NCI-H2107 treated with DMSO at 0.1 percent for 48 hours (cell line): ENCODE measurements around the gene ICAM2.
"Not testable (repeated sequence)": the region's sequence is repeated elsewhere in the genome, so short reads cannot be mapped to it uniquely, and the experiment has no call there.

ENCODE experiments used
- DNase-seq: peaks from one replicate; lab custom pipeline; 2025; ENCODE audit not compliant: unreplicated experiment; lab: John Stamatoyannopoulos, UW

ICAM2 gene

DNA sequence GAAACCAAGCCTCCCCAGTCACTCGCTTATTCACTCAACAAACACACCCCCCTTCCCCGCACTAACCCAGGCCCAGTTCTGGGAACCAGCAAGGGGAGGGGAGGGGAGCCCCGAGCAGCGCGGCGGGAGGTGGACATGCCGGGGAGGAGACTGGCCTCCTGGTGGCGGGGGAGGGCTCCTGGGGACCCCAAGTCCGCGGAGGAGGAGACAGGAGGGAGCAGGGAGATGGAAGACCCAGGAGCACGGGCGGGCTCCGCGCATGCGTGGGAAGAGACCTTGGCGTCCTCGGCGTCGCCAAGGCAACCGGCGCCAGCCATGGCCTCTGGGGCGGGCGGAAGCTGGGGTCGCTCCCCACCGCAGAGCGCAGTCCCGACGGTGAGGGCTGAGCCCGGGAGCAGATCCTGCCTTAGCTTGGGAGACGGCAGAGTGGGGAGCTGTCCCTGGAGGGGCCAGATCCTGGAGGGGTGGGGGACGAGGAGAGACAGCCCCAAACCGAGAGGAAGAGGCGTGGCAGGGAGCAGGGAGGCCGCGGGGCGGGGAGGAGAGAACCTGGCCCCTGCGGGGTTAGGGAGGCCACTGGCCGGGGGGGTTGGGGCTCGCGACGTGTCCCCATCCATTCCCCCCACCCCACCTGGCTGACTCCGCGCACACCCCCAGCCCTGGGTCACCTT lies 22.2 kb downstream of the ICAM2 start, which contains the start of gene PRR29:
Gene PRR29 (plus strand): TSS at position 302 of the 671 bp plus-strand sequence. CDS start 14 bp downstream, at position 316.
- peak; percentile 8 for DNase-seq

DNA sequence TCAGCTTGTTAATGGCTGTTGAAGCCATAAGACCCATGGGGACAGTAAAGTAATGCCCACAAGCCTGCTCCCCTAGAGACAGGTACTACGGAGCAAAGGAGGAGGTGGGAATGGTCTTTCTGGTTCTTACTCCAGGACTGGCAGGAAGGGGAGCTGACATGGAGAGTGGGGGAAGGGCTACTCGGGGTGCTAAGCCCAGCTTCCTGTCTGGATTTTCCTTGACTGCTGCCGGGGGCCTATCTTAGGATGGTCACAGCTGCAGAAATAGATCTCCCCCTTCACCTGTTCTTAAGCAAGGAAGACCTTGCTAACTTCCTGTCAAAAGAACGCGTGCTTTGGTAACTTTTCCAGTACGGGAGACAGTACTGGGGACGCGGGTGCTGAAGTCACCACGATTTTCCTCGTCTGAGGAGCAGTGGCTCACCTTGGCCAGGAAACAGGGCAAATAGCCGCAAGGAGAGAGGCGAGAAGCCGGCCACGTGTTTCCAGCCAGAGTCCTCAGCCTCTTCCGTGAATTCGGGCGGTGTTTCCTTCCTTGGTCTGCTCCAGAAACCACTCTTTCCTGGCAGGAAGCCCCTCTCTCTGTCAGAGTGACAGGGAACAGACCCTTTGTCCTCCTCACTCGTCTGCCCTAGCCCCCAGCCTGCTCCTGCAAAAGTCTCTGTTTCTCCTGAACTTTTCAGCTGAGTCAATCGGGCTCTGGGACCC lies 22.9 kb downstream of the ICAM2 start:
- DNase-seq: no peak

DNA sequence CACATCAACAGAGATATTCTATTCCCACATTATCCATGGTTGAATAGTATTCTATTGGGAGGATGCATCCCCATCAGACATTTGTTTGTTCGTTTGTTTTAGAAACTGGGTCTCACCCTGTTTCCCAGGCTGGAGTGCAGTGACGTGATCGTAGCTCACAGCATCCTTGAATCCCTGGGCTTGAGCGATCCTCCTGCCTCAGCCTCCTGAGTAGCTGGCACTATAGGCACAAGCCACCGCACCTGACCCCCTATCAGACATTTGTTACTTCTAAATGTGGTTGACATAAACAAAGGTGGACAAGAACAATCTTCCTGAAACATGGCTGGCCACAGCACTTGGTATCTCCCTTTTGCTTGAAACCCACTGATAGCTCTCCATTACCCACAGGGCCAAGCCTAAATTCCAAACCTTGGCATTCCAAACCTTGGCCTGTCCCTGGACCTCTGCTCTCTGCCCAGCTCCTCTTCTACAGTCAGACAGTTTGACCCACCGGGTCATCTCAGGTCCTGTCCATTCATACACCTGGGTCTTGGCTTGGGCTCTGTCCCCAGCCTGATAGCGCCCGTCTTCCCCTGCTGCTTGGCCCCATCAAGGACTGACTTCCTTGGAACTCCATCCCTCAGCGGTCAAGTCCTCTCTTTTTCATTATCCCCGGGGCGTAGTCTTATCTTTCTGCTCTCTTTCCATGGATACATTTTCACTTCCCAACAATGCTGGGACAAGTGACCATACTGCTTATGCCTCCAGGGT lies 23.8 kb downstream of the ICAM2 start:
- DNase-seq: no peak

DNA sequence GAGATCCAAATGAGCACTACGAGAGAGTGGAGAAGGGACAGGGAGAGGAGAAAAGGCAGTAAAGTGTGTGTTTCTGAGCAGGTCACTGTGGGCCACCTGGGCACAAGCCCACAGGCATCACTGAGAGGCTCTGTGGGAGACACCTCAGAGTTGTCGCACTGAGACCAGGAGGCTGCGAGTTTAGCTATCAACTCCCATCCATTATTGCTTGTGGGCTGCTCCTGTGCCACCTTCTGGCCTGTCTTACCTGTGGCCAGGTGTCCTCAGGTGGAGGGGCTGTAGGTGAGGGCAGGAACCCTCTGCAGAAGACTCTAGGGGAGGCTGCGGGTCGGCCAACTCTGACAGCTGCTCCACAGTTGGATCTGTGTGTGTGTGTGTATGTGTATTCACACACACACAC lies 24.8 kb downstream of the ICAM2 start:
- no peak for DNase-seq

DNA sequence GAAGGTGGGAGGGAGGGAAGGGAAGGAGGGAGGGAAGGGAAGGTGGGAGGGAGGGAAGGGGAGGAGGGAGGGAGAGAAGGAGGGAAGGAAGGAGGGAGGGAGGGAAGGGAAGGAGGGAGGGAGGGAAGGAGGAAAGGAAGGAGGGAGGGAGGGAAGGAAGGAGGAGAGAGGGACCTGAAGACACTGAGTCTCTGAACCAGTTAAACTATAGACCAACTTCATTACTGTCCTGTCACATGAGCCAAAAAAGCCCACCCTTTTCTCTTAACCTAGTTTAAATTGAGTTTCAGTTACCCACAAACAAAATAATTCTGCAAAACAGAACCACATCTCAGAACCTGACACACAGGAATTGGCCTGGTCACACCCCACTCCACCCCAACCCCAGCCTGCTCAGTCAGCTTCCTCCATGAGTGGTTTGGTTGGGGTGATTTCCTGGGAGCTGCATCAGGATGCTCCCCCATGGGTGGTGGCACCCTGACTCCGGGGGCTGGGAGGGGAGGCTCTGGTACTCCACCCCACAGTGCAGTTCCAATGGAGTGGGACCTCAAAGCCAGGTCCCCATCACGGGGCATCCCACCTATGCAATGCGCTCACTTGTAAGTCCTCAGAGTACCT lies 27.0 kb downstream of the ICAM2 start:
- DNase-seq: no peak

DNA sequence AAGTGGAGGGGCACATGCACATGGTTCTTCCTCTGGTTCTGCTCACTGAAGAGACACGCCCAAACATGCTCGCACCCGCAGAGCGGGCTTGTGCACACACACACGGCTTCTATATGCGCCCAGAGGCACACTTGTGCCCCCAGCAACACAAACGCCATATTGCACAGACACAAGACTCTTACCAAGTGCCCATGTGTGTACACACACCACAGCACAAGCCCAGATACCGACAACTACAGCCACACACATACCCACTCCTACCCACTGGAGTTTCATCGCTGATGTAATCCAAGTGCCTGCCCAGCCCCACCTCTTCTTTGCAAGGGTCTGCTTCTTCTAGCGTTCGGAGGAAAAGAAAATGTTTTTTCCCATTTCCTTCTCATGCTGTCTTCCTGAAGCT lies 28.8 kb downstream of the ICAM2 start:
- no peak for DNase-seq

DNA sequence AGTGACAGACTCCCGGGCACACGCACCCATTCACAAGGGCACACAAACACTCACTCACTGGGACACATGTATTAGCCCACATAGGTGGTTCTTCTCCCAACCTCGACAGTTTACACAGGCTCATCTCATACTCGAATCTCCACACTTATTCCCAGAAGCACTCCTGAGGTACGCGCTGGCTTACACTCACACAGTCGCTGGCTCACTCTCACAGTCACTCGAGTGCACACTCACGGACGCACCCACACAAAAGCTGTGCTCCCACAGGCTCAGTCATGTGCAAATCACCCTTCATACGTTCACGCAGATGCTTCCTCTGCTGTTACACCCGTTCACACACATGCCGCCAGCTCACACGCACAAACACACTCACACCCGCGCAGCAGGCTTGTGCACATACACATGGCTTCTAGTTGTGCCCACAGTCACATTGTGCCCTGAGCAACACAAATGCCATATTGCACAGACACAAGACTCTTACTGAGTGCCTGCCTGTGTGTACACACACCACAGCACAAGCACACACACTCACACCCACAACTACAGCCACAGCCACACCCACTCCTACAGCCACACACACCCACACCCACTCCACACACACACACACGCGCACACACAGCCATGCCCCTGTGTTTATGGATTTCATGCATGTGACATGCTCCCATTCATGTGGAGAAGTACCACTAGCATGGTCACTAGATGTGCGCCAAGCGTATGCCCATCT lies 30.6 kb downstream of the ICAM2 start:
- DNase-seq: no peak

DNA sequence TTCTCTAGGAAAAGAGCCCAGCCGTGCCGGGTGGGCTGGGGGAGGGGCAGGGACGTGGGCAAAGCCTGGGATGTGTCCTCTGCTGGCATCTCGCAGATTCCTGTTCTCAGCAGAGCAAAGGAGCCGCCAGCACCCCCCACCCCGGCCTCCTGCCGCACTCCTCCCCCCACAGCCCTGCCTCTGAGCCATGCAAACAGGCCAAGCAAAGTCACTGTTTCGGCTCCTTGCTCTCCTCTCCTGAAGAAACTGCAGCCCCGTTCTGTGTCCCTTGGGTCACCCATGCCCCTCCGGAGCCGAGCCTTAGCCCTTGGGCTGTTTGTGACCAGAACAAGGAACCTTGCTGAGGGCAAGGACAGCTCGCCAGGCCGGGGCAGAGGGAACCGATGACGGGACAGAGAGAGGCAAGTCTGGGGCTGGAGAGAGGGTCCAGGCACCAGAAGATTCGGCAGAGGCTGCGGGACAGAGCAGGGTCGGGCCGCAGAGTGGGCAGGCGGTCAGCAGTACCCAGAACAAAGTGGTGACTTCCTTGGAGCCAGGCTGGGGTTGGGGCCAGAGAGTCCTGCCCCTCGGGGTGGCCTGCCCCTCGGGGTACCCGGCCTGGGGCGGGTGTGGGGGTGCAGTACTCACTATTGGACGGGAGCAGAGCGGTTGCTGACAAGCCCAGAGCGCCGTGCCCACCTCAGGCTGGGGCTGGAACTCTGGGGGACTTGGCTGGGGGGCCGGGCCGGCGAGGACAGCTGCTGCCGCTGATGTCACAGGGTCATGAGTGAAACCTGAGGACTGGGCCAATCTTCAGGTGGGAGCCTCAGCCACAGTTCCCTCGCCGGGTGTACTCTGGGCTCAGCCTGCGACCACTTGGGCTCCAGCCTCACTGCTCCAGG lies 31.5 kb downstream of the ICAM2 start:
- no peak for DNase-seq

DNA sequence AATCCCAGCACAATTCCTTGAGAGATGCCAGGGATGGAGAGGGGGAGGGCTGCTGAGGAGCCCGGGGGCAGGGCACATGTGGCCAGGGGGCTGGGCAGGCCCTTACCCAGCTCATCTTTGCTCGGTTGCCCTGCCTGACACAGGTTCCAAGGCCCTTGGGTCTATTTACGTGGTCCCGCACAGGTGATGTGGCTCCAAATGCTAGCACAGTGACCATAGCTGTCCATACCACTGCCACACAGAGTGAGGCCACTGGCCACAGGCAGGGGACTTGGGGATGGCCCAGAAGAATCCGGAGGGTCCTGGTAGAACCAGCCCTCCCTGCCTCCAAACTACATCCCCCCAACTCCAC lies 32.3 kb downstream of the ICAM2 start:
- no peak for DNase-seq

DNA sequence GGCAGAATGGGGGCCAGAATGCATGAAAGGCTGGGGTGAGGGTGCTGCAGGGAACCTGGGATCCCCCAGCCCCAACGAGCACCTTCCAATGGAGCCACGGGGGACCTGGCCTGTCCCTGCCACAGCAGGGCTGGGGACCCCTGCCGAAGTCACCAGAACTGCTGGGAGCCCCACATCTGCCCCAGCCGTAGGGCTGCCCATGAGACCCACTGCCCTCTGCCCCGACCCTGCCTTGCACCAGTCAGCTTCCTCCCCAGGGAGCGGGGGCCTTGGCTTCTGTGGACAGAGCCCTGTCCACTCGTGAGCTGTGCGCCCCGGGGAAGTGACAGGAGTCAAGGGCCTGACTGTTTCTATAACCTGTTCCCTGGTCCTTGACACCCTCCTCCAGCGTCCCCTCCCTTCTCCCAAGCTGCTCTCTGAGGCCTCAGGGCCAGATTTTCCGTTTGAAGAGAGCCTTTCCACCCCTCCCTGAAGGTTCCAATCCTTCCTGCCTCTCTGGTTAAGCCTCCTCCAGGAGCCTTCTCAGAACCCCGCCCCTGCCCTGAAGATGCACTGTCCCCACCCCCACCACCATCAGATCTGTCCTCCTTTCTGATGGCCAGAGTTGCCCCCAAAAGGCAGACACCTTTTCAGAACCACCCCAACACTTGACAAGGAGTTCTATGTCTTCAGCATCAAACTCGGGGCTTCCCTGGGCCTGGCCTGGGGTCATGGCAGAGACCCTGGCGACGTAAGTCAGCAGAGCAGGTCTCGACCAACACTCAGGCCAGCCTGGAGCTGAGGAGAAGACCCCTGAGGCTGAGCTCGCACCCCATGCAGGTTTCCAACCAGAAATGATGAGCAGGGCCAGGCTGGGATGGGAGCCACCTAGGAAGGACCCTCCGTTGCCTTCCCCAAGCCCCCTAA lies 33.0 kb downstream of the ICAM2 start:
- DNase-seq: no peak

DNA sequence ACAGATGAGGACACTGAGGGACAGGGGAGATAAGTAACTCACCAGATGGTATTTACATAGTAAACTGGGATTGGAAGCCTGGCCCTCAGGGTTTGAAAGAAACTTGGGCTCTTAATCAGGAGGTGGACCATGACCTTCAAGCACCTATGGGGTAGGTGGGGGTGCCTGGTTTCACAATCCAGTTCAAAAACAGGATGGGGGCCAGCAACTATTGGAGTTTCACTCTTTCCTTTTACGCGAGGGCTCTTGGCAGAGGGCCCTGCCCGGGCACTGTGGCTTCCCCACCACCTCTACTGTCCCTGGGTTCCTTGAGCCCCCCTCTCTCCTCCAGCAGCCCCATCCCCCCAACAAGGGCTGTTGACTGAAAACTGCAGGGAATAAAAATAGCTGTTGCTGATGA lies 33.6 kb downstream of the ICAM2 start:
- DNase-seq: no peak

DNA sequence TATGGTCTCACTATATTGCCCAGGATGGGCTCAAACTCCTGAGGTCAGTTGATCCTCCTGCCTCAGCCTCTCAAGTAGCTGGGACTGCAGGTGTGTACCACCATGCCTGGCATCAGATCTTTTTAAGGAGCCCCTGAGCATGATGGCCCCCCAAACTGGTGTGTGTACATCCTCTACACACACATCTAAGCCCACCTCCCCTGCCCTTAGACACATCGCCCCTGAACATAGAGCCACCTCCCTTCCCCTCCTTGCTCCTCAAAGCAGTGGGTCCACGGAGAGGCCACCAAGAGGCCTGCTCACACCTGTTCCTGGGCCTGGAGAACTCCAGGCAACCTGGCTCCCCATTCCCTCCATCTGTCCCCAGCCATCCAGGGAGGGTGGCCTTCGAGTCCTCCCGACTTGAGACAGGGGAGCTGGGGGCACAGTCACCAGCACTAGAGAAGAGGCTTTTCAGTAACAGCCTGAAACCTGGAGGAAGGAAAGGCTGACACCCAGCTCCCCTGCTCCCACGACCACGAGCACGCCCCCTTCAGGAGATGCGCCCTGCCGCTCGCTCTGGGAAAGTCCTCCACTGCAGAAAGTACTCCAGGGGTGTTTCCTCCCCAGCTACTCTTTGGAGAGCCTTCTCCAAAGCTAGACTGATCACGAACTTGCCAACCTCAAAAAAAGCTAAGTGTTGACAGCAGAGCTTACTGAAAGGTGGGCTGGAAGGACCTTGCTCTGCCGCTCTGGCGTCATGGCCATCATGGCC lies 34.9 kb downstream of the ICAM2 start:
- DNase-seq: no peak

DNA sequence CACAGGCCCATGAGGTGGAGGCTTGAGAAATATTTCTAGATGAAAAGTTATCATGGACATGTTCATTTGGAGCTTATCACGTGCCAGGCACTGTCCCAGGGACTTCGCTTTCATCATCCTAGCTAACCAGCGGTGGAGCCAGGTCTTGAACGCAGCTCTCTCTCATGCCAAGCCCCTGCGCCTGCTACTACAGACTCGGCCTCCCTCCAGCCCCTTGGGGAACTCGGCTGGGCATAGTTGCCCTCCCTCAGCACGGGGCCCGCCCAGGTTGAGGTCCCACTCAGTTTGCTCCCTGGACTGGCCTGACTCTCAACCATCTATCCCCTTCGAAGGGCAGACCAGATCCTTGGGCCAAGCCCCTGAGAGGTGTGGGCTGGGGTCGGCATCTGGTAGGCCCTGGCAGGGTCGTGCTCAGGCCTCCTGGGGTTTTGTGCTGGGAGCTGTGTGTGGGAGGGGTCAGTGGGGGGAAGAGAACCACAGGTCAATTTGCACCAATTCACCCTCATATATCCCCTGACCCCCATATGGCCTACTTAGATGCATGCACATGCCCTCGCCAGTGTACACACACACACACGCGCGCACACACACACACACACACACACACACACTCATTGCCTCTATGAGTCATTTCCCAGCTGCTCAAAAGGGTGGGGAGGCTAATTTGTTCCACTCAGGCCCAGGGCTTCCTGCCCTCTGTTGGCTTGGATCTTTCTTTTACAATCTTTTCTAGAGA lies 35.6 kb downstream of the ICAM2 start:
- DNase-seq: no peak

DNA sequence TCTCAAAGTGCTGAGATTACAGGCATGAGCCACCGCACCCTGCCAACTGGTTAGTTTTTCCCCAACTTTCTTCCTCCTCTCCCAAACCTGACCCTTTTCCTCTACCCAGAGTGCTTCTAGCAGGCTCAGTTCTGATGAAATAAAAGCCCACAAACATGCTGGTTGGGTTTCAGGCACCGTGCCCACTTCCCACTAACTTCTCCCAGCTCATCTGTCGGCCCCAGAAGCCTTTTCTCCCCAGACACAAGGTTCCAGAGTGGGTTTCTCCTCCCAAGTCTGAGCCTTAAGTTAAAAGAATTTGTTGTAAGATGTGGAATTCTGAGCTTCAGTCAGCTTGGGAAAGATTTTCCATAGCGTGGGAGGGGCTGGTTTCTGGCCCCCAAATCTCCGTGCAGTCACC lies 36.2 kb downstream of the ICAM2 start:
- DNase-seq: no peak

DNA sequence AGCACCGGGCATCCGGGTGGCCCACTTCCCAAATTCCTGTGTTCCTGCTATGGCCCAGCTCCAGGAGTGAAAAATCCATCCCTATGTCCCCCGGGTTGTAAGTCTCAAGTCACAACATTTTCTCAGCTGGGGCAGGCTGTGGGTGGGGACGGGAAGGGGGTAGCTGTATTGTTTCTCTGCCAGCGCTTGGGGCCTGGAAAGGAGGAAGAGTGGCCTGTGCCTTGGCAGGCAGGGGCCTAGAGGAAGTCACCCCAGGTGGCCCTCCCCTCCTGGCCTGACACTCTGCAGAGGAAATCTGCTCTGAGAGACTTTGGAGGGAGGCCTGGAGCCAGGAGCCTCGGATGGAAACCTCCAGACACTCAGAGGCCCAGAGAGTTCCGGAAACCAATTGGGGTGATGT lies 37.1 kb downstream of the ICAM2 start:
- DNase-seq: no peak

DNA sequence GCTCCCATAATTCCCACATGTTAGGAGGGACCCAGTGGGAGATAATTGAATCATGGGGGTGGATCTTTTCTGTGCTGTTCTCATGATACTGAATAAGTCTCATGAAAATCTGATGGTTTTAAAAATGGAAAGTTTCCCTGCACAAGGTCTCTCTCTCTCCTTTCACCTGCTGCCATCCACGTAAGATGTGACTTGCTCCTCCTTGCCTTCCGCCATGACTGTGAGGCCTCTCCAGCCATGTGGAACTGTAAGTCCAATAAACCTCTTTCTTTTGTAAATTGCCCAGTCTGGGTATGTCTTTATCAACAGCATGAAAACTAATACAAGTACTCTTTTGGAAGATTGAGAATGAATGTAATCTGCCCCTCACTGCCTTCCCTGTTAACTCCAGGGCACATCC lies 37.8 kb downstream of the ICAM2 start:
- DNase-seq: not testable (repeated sequence)

DNA sequence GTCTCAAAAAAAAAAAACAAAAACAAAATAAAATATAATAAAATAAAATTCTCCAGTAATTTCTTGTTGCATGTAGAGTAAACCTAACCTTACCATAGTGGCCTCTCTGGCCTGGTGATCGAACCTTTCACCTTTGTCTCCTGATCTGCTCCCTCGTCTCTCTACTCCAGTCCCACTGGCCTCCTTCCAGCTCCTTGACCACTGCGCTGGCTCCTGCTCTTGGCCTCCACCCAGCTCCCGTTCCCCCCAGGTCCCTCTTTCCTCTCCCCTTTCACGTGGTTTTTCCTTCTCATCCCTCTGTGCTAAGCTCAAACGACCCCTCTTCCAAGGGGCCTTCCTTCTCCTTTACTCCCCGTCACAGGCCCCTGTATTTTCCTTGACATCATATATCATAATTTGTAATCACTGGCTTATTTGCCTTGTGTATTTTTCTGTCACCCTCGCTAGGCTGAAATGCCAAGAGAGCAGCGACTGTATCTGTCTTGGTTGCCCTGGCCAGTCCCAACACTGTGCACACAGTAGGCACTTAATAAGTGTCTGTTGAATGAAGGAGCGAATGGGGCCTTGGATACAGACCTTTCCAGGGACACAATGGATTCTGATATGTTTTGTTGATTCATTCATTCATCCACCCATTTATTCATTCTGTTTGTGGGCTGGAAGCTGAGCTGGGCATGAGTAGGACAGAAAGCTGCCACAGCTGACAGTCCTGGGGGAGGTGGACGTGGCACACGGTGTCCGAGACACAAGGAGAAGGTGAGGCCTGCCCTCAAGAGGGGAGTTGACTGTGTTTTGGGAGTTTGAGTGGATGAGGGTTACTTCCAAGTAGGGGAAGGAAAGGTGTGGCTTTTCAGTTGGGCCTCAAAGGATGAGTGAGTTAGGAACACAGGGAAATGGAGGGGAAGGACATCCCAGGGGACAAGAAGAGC lies 41.9 kb downstream of the ICAM2 start:
- no peak for DNase-seq
